GM18526 (cell line): Measurements from ENCODE around the gene OTOGL.

Source experiments
- POLR2A ChIP-seq: IDR thresholded peaks from 3 replicates; pipeline ENCODE4 v1.6.1; 2011; ENCODE audit not compliant: insufficient read length; ENCODE audit errors: extremely low read depth

OTOGL gene

DNA sequence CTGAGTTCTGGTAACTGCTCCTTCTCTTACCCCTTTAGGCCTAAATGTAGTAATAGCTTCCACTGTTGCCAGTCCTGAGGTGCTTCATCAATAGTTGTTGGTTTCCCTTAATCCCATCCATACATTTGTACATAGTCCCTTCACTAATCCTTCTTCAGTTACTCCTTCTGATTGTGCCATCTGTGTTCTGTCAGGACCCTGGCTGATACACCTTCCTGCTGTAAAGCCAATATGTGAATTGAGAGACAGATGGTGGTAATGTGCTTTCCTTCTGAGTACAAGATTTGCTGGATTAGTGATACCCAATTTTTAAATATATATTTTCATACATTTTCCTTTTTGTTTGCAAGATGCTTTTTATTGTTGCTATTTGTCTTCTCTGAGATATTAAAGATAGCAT is 66.4 kb downstream of the OTOGL start:
- TF ChIP-seq POLR2A, result no peak

DNA sequence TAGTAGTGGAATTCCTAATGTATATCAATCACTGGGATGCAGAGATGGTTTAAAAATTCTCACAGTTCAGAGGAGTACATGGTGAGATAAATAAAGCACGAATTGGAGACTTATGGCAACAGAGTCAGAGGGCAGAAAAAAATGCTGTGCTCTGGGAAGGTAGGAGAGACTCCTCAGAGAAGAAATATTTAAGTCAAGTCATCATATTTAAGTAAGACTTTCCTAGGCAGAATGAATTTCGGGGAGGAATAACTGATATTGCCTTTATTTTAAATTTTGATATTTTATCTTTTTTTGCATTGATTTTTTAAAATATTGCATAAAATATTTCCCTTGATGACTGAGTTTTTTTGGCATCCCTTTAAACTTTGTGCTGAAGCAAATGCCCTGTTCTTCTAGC is 67.4 kb downstream of the OTOGL start:
- TF ChIP-seq POLR2A, result no peak

DNA sequence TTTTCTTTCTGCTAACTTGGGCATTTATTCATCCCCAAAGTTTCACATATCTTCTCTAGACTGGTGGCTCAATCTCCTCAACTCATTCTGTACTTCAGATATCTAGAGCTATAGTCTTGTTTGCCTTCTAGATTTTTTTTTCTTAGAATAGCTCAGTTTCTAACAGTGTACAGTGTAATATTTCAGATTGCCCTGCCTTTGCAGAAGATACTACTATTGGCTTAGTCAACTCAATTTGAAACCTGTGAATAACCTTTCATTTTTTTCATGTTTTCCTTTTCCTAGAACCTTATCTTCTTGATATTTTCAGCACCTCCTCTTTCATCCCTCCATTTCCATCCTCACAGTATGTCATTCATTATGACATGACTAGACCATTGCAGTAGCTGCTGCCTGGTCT is 69.6 kb downstream of the OTOGL start:
- TF ChIP-seq POLR2A, result no peak

DNA sequence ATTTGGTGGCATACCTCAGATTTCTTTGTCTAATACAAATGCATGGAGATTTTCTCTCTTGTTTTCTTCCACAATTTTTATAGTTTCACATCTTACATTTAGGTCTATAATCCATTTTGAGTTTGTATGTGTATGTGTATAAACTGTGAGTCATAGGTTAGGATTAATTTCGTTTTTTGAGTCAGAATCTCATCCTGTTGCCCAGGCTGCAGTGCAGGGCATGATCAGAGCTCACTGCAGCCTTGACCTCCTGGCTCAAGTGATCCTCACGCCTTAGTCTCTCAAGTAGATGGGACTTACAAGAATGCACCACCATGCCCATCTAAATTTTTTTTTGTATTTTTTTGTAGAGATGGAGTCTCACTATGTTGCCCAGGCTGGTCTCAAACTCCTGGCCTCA is 71.6 kb downstream of the OTOGL start:
- no peak for TF ChIP-seq POLR2A

DNA sequence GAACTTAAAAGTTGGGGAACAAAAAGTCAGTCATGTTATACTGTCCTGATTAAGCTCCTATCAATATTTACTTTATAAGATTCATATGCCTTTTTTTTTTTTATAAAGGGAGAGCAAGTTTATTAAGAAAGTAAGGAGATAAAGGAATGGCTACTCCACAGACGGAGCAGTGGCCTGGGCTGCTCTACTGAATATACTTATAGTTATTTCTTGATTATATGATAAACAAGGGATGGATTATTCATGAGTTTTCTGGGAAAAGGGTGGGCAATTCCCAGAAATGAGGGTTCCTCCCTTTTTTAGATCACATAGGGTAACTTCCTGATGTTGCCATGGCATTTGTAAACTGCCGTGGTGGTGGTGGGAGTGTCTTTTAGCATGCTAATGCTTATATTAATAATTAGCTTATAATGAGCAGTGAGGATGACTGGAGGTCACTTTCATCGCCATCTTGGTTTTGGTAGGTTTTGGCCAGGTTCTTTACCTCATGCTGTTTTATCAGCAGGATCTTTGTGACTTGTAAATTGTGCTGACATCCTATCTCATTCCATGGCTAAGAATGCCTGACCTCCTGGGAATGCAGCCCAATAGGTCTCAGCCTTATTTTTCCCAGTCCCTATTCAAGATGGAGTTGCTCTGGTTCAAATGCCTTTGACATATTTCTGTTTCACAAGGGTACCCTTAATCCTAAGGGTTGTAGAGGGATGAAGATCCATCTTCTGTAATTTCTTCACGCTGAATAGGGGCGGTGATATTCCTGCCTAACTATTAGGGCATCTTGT is 73.9 kb downstream of the OTOGL start:
- TF ChIP-seq POLR2A, result no peak

DNA sequence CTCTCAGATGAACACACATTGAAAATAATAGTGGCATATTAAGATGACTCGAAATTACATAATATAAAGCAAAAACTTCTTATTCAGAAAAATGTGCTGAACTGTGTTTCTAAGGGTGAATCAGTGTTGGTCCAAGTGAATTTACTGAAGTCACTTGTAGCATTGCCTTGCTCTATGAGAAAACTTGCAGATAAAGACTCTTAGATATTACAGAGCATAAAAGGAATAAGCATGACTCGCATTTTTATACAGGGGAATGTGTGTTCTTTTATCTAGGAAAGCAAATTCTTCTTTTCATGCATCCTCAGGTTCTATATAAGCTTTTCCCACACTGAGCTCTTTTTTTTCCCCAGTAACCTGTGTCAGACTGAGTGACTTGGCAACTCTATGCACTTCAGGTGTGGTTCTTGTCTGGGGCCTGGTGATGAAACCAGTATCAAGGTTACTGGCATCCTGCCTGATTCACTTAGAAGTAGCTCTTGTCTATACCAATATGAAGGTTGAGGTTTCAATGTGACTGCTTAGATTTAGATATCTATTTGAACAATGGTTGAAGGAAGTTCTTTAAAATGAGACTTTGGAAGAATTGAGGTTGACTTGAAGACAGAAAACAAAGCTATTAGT is 76.1 kb downstream of the OTOGL start:
- no peak for TF ChIP-seq POLR2A

DNA sequence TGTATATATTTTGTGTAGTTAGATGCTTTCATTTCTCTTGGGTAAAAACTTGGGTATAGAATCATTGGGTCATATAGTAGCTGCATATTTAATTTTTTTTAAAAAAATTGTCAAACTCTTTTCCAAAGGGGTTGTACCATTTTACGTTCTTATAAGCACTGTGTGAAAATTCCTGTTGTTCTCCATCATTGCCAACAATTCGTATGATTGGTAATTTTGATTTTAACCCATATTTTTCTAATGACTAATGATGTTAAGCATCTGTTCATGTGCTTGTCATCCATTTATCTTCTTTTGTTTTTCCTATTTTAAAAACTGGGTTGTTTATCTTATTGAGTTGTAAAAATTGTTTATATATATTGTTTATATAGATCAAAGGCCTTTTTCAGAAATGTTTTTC is 77.4 kb downstream of the OTOGL start:
- no peak for TF ChIP-seq POLR2A

DNA sequence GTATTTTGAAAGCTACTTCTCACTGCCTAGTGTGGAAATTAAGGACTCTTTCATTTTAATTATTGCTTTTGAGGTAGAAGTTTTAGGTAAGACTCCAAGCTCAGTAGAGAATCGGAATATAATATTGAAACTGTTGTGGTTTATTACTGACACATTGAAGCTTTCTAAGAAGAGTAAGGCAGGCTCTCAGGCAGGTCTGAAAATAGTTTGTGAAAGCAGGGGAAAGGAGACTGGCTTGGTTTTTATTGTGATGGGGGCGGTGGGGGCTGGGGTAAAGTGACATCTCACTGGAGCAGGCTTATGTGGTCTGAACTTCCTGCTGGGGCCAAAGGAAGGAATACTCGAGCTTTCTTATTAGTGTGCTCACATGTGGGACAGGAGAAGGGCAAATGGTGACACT is 79.5 kb downstream of the OTOGL start:
- TF ChIP-seq POLR2A, result no peak

DNA sequence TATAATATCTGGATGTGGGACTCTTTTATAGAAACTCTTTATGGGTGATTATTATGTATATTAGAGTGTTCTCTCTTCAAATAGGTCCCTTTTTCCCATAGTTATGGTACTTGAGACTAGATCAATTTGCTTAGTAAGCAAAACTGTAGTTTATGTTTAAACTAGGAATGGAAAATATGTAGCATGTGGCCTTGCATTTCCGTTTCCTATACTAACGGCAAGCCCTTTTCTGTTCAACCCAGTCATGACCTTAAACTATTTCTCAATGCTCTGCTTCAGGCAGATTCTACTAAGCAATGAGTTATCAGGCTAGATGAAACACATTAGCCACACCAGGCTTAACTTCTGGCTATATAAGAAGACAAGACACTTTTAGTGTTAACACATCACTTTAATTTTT is 84.6 kb downstream of the OTOGL start:
- TF ChIP-seq POLR2A, result no peak

DNA sequence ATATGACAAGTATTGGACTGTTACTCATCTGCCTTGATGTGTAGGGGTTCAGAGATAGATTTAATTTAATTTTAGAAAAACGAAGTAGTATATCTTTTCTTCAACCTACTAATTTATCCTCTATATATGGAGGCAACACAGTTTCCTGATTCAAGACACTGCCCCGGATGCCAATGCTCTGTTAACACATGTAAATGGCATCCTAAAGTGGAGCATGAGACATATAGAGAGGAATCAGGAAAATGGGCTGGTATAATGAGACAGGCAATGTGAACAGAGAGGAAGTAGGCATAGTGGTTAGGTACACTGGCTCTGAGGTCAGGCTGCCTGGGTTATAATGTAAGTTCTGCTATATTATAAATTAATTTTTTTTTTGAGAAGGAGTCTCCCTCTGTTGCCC is 85.6 kb downstream of the OTOGL start:
- no peak for TF ChIP-seq POLR2A

DNA sequence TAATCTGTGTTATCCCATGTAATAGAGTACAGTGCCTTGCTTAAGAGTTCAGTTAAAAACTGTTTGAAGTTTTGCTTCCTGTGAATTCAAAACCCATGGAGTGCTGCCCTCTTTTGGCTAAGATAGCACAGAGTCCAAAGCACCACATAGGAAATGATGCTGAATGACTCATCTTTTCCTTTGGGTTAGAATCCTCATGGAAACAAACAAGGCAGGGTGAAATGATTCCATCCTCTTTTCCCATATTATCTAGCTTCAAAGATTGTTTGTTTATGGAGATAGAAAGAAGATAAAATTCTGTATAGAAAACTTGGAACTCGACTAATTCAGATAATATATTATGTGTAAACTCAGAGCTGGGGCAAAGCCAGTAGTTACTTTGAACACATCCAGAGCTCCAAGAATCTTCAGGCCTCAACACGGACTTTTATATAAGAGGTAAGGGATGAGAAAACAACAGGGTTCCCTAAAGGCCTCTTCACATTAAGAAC is 87.4 kb downstream of the OTOGL start:
- TF ChIP-seq POLR2A, result no peak

DNA sequence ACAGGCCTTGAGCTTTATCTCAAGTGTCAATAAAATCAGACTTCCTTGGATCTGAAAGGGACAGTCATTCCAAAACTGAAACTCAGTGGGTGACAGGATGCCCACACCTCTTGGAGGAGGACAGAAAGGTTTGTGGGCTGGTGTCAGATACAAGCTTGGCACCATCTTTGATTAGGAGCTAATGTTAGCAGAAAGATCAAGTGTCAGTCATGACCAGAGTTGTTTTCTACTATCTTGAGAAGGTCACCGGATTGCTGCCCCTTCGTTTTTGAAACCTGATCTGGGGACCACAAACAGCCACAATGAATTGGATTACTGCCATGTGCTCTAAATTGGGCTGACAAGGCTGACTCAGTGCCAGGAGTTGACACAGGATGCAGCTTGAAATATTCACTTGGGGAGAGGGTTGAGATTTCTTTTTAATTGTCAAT is 88.3 kb downstream of the OTOGL start:
- TF ChIP-seq POLR2A, result no peak

DNA sequence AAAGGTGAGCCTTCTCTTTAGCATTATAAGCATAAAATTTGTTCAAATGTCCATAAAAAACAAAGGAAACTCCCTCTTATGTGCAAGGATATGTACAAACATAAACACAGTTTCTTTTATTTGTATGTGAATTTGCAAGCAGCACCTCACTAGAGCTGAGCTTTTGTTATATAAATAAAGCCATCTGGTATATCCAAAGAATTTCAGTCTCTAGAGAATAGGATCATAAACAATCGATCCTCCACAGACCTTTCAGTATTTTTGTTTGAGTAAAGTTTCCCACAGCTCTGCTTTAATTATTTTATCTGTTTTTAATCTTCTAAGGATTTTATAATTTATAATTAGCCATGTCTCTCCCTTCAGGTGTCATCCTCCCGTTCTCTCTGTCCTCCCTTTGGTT is 89.2 kb downstream of the OTOGL start:
- no peak for TF ChIP-seq POLR2A

DNA sequence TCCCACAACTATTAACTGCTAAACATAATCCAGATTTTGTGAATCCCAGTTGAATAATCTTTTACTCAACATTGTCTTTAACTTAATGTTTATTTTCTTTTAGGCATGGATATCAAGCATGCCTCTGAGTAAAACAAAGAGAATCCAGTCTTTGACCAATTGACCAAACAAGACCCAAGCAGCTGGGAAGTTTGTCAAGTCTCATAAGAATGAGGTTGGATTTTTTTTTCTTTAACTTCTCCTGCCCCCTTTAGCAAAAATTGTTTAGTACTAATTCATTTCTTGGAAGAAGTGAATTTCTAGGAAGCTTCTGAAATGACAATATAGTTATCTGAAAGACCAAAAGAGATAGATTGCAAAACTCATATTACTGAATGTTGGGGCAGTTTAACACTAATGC is 89.9 kb downstream of the OTOGL start:
- no peak for TF ChIP-seq POLR2A

DNA sequence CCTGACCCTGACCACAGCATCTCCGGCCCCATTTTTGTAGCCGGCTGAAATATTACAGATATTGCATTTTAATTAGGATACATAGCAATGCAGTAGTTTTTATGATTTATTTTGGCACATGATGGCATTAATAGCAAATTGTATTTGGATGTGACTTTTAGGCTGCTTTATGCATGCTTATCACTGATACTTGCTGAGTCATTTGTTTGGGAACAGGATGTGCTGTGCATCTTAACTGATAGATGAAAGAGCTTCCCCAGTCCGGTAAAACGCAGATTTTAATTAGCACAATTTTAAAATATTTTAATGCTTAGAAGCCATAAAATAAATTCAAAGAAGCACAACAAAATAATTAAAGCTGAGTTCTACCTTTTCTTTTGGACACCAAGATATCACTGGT is 90.7 kb downstream of the OTOGL start:
- no peak for TF ChIP-seq POLR2A

DNA sequence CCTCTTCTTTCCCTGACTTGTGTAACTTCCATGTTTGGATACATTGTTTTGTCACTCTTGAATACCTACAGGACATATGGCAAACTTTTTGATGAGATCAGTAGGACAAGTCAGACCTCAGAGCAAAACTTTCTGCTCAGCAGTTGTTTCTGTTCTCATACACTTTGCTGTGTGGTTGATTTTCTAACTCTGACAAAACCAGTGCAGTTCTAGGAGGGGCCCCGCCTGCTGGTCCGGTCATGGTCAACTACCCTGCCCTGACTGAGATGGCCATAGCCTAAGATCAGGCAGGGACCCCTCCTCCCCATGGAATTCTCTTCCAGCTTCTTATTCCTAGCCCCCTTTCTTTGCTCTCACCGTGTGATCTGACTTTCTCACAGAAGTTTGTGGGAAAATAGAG is 92.8 kb downstream of the OTOGL start:
- no peak for TF ChIP-seq POLR2A

DNA sequence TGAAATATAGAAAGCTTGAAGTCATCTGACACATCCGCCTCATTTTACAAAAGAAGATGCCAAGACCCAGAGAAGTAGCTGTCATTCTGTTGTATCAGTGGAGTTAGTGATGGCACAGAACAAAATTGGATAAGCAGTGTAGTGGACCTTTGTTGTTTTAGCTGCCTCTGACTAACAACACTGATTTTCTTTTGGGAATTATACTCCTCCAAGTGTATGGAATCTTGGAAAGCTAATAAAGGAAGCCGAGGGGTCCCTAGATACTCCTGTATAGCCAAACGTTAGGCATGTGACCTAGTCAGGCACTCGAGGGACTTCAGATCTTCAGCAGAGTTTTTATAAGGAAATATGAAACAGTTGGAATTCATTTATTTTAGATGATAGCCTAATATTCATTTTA is 94.5 kb downstream of the OTOGL start:
- TF ChIP-seq POLR2A, result no peak
